Fibroblast of skin of abdomen (primary cell): ENCODE data around the gene NEGR1.

Experiments used
- DNase-seq: peaks from one replicate; pipeline ENCODE4 v3.0.0-alpha.2; 2013

The NEGR1 gene

GRCh38 chr1:72023063-72023930, 259.0 kb downstream of the NEGR1 start:
- DNase-seq = no peak

GRCh38 chr1:72018562-72018961, 263.8 kb downstream of the NEGR1 start:
- DNase-seq = no peak

- no peak for DNase-seq
Observed at GRCh38 chr1:72015006-72015405, 267.3 kb downstream of the NEGR1 start.

- DNase-seq = no peak
Observed at GRCh38 chr1:72013161-72013560, 269.2 kb downstream of the NEGR1 start.

- DNase-seq = no peak
Observed at GRCh38 chr1:72011721-72012120, 270.6 kb downstream of the NEGR1 start.

GRCh38 chr1:72010094-72010431, 272.3 kb downstream of the NEGR1 start:
- no peak for DNase-seq

- peak; percentile 30 for DNase-seq
Observed at GRCh38 chr1:72009173-72010093, 272.9 kb downstream of the NEGR1 start.

GRCh38 chr1:72007312-72007711, 275.0 kb downstream of the NEGR1 start:
- no peak for DNase-seq

GRCh38 chr1:72006092-72006491, 276.2 kb downstream of the NEGR1 start:
- peak; percentile 63 for DNase-seq

GRCh38 chr1:72003092-72003491, 279.2 kb downstream of the NEGR1 start:
- no peak for DNase-seq

- peak; percentile 14 for DNase-seq
Observed at GRCh38 chr1:72000809-72001208, 281.5 kb downstream of the NEGR1 start.

GRCh38 chr1:71994646-71995045, 287.7 kb downstream of the NEGR1 start:
- no peak for DNase-seq

GRCh38 chr1:71987181-71987580, 295.2 kb downstream of the NEGR1 start:
- no peak for DNase-seq

GRCh38 chr1:71986160-71986559, 296.2 kb downstream of the NEGR1 start:
- DNase-seq = peak; percentile 6

GRCh38 chr1:71980556-71980955, 301.8 kb downstream of the NEGR1 start:
- no peak for DNase-seq

GRCh38 chr1:71979882-71980281, 302.5 kb downstream of the NEGR1 start:
- no peak for DNase-seq

- DNase-seq = no peak
Observed at GRCh38 chr1:71967670-71968069, 314.7 kb downstream of the NEGR1 start.

- peak; percentile 5 for DNase-seq
Observed at GRCh38 chr1:71964188-71964587, 318.2 kb downstream of the NEGR1 start.

GRCh38 chr1:71956613-71957285, 325.6 kb downstream of the NEGR1 start:
- no peak for DNase-seq

GRCh38 chr1:71950579-71950978, 331.8 kb downstream of the NEGR1 start:
- DNase-seq = no peak

GRCh38 chr1:71949681-71950080, 332.7 kb downstream of the NEGR1 start:
- no peak for DNase-seq

- no peak for DNase-seq
Observed at GRCh38 chr1:71948561-71948960, 333.8 kb downstream of the NEGR1 start.

- no peak for DNase-seq
Observed at GRCh38 chr1:71944006-71944405, 338.3 kb downstream of the NEGR1 start.
